SK-N-MC (cell line): ENCODE measurements around the gene TMEM132D.

Experiments
- EZH2 ChIP-seq: fragments of 200-600 bp; sonication (generic); IDR thresholded peaks from one replicate; pipeline ENCODE4 v1.6.1; 2017; ENCODE audit warnings: antibody characterized with exemption
- POLR2AphosphoS5 ChIP-seq: IDR thresholded peaks from 2 replicates; pipeline ENCODE4 v1.6.1; 2012; ENCODE audit warnings: mild to moderate bottlenecking, low read depth, low read length, borderline replicate concordance

- no peak for TF ChIP-seq POLR2AphosphoS5
- TF ChIP-seq EZH2: no peak
These were observed 63.5 kb downstream of the TMEM132D start for GRCh38 chr12:129840145-129840884.
